Measurements from ENCODE around the gene SPACDR.

The SPACDR gene

GRCh38 chr7:100434297-100435144 lies 29.5 kb downstream of the SPACDR start:
- DNase-seq: no peak

GRCh38 chr7:100433592-100434296 lies 30.3 kb downstream of the SPACDR start:
- DNase-seq: no peak

GRCh38 chr7:100433276-100433591 lies 30.8 kb downstream of the SPACDR start:
- DNase-seq: no peak

GRCh38 chr7:100432621-100433275 lies 31.3 kb downstream of the SPACDR start:
- DNase-seq: no peak

- DNase-seq: no peak
Observed at GRCh38 chr7:100432053-100432452, 32.0 kb downstream of the SPACDR start.

DNA sequence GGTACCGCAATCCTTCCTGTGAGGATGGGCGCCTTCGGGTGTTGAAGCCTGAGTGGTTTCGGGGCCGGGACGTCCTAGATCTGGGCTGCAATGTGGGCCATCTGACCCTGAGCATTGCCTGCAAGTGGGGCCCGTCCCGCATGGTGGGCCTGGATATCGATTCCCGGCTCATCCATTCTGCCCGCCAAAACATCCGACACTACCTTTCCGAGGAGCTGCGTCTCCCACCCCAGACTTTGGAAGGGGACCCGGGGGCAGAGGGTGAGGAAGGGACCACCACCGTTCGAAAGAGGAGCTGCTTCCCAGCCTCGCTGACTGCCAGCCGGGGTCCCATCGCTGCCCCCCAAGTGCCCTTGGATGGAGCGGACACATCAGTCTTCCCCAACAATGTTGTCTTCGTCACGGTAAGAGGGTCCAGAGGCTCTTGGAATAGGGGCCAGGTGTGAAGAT lies 32.7 kb downstream of the SPACDR start:
- DNase-seq: no peak

DNA sequence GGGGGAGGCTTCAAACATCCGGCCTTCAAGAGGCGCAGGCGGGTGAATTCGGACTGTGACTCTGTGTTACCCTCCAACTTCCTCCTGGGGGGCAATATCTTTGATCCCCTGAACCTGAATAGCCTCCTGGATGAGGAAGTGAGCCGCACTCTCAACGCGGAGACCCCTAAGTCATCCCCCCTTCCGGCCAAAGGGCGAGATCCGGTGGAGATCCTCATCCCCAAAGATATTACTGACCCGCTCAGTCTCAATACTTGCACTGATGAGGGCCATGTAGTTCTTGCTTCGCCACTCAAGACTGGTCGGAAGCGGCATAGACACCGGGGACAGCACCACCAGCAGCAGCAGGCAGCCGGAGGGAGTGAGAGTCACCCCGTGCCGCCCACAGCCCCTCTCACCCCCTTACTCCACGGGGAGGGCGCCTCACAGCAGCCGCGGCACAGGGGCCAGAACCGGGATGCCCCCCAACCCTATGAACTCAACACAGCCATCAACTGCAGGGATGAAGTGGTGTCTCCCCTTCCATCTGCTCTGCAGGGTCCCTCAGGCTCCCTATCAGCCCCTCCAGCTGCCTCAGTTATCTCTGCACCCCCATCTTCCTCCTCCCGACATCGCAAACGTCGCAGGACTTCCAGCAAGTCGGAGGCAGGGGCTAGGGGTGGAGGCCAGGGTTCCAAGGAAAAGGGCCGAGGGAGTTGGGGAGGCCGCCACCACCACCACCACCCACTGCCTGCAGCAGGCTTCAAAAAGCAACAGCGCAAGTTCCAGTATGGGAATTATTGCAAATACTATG lies 33.4 kb downstream of the SPACDR start:
- peak in 1 of 14 donors; percentile 49 for DNase-seq

DNA sequence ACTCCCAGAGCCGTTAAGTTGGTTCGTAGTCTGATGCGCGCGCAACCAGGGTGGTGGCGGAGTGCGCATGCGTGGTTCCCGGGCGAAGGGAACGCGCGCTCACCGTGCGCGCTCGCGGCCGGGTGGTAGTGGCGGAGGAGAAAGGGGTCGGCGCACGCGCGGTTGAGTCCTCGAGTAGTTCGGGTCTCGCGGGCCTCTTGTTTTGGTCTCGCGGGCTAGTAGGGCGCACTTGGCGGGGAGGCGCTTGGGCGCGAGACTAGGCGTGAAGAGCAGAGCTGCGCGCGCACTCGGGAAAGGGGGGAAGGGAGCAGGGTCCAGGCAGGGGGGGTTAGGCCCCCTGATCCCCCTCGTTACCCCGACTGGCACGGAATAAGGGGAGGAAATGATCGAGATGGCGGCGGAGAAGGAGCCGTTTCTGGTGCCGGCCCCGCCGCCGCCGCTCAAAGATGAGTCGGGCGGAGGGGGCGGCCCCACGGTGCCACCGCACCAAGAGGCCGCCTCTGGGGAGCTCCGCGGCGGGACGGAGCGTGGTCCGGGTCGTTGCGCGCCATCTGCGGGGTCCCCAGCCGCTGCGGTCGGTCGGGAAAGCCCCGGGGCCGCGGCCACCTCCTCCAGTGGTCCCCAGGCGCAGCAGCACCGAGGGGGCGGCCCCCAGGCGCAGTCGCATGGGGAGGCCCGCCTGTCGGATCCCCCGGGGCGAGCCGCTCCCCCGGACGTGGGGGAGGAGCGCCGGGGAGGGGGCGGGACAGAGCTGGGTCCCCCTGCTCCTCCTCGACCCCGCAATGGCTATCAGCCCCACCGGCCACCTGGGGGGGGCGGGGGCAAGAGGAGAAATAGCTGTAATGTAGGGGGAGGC lies 34.2 kb downstream of the SPACDR start, which contains the start of gene MEPCE:
Gene MEPCE (plus strand): TSS at position 195 of the 856 bp plus-strand sequence. CDS start 188 bp downstream, at position 383.
- DNase-seq: peak; percentile 81 to 97 (median 95)

GRCh38 chr7:100428967-100429636 lies 35.0 kb downstream of the SPACDR start:
- DNase-seq: peak; percentile 88 to 99 (median 98)

GRCh38 chr7:100428199-100428966 lies 35.7 kb downstream of the SPACDR start, which contains the start of gene ZCWPW1:
Gene ZCWPW1, minus strand, starts transcription at chr7:100428703. Its CDS starts 8,054 bp downstream, at chr7:100420649.
- peak; percentile 85 to 99 (median 95) for DNase-seq

- no peak for DNase-seq
Observed at GRCh38 chr7:100427762-100428198, 36.3 kb downstream of the SPACDR start.

DNA sequence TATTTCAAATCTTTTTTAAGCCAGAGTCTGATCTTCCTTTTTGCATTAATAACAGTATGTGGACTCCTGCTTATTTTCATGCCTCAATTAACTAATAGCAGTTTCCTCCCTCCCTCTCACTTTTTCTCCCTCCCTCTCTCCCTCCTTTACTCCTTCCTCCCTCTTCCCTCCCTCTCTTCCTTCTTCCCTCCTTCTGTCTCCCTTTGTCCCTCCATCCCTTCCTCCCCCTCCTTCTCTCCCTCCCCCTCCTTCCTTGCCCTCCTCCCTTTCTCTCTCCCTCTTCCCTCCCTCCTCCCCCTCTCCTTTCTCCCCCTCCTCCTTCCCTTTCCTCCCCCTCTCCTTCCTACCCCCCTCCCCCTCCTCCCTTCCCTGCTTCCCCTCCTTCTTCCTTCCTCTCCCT lies 37.5 kb downstream of the SPACDR start:
- no peak for DNase-seq

DNA sequence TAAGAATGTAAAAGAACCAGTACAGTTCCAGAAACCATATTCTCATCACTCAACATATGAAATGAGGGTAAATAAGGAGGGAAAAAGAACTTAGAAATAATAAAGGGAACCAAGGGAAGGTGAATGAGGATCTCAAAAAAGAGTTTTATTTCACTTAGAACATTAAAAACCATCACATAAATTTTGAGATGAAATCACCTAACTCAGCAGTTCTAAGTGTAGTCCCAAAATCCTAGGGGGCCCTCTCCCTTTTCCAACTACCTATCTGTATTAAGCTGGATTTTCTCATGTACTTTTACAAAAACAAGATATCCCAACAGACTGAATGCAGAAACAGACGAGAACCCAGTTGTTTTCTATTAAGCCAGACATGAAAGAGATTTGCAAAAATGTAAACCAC lies 38.7 kb downstream of the SPACDR start:
- no peak for DNase-seq

DNA sequence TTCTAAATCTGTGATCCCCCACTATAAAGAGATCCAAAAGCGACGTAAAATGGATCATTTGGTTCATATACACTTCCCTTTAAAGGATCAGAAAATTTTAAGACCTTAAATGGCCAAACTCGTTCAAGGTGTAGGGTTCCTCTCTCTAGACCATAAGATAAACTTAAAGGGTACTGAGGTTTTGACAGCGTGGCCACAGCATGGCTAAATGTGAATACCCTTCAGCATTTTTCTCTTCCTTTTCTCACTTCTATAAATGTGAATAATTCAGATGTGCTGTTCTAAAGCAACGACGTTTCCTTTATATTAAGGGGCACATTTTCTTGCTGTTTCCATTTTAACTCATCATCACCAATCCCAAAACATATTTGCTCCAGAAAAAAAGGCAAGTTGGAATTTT lies 40.7 kb downstream of the SPACDR start:
- no peak for DNase-seq

GRCh38 chr7:100419660-100420226 lies 44.3 kb downstream of the SPACDR start:
- DNase-seq: no peak

- DNase-seq: no peak
Observed at GRCh38 chr7:100418930-100419659, 45.0 kb downstream of the SPACDR start.

- DNase-seq: no peak
Observed at GRCh38 chr7:100415448-100415847, 48.6 kb downstream of the SPACDR start.

- no peak for DNase-seq
Observed at GRCh38 chr7:100413889-100414288, 50.2 kb downstream of the SPACDR start.

GRCh38 chr7:100413346-100413745 lies 50.7 kb downstream of the SPACDR start:
- DNase-seq: no peak
